Gastrocnemius medialis (tissue), 4 donors: ENCODE results near the gene TIGAR. TPM values are rescaled to one million over a fixed set of nuclear protein-coding genes. Genes with fewer than 3 reads are reported as not detected.

Source experiments
- ATAC-seq, 2 donors: fragments of 150-250 bp; one replicate each; pipeline ENCODE4 v1.9.1; 2016
- DNase-seq, 2 donors: peaks; one replicate each; pipeline ENCODE4 v3.0.0-alpha.2; 2019
- H3K27ac ChIP-seq, 4 donors: fragments of 200-600 bp; sonication (generic); 1 replicate in 1 of 4; 2 replicates in 3 of 4; pipeline ENCODE4 v1.5.1; 2016 to 2018; ENCODE audit warnings: mild to moderate bottlenecking in 2 of 4, moderate library complexity in 1 of 4
- H3K27me3 ChIP-seq, 3 donors: fragments of 200-600 bp; sonication (generic) in 2 of 3; 1 replicate in 1 of 3; 2 replicates in 2 of 3; pipeline versions ENCODE4 v1.5.1 to v1.6.0; 2016 to 2019; ENCODE audit warnings: mild to moderate bottlenecking in 1 of 3, moderate library complexity in 1 of 3
- H3K36me3 ChIP-seq, 2 donors: fragments of 200-600 bp; sonication (generic) in 1 of 2; one replicate each; pipeline ENCODE4 v1.5.1; 2017 to 2018
- H3K4me1 ChIP-seq, 2 donors: fragments of 200-600 bp; sonication (generic) in 1 of 2; one replicate each; pipeline ENCODE4 v1.5.1; 2016 to 2017; ENCODE audit warnings: mild to moderate bottlenecking in 2 of 2
- H3K4me3 ChIP-seq, 4 donors: fragments of 200-600 bp; sonication (generic) in 3 of 4; 1 replicate in 1 of 4; 2 replicates in 3 of 4; pipeline ENCODE4 v1.5.1; 2016 to 2019; ENCODE audit warnings: mild to moderate bottlenecking in 2 of 4
- H3K9me3 ChIP-seq, 3 donors: fragments of 200-600 bp; sonication (generic) in 2 of 3; 1 replicate in 1 of 3; 2 replicates in 2 of 3; pipeline ENCODE4 v1.5.1; 2016 to 2019
- CTCF ChIP-seq, 5 experiments: fragments of 450-650 bp in 3 of 5; fragments of 200-600 bp in 2 of 5; sonication (generic) in 2 of 5; IDR thresholded peaks in 4 of 5; conservative IDR thresholded peaks in 1 of 5; 1 replicate in 4 of 5; 2 replicates in 1 of 5; pipeline ENCODE4 v1.5.1; 2016 to 2019; ENCODE audit warnings: antibody characterized with exemption in 5 of 5, mild to moderate bottlenecking in 3 of 5, moderate library complexity in 3 of 5
- POLR2A ChIP-seq, 2 donors: fragments of 450-650 bp; IDR thresholded peaks; one replicate each; pipeline ENCODE4 v1.6.1; 2017; ENCODE audit warnings: antibody characterized with exemption in 2 of 2, mild to moderate bottlenecking in 2 of 2, moderate library complexity in 2 of 2
- in situ Hi-C, 4 donors: fragments of 200-750 bp; cut with MboI; loops; one replicate each; pipeline versions ENCODE4 v1.15.0 to v1.8.0; 2017; ENCODE audit warnings: low sequenced_read_pairs in 4 of 4
- intact Hi-C: fragments of 100-400 bp; cut with DNase I; formaldehyde crosslinking; loops from one replicate; pipeline ENCODE4 v1.15.1; 2023; ENCODE audit warnings: low total_unique reads
- total RNA-seq, 4 donors: library from RNA; depleted of rRNA; stranded (reverse); fragments of >200 nt; gene quantifications; one replicate each; pipeline versions ENCODE4 v1.1.0 to v1.2.3, GENCODE V29; 2016

TIGAR gene
- total RNA-seq = 1 to 10 TPM; 4.4 to 8.3 (median 6.7) TPM

GRCh38 chr12:4320853-4321701 is at the start of gene TIGAR:
Gene TIGAR, plus strand, starts transcription at chr12:4321213. Its CDS starts 59 bp downstream, at chr12:4321272.
- Histone ChIP-seq H3K9me3 (no peaks in the 10 kb centered on the region), H3K4me1 (peaks cover 13 to 19% of the 10 kb centered on the region in 2 donors), H3K36me3 (no peaks in the 10 kb centered on the region), H3K4me3 (peak within 1 kb of the TSS; percentile 84 to 94 (median 92)), H3K27me3 (no peaks in the 10 kb centered on the region), H3K27ac (peak within 1 kb of the TSS; percentile 88 to 95 (median 92))
- in situ Hi-C loops = loop anchor here in 2 of 4 donors (25.0 kb wide), 1 partner anchor 216 kb away; the partner anchor contains the start of gene RAD51AP1 (in 2 of the 2)
- intact Hi-C loops = loop anchor here (1.0 to 10.0 kb wide), 5 partner anchors 111 to 449 kb away; partner anchors contain the start of genes AKAP3, NDUFA9, PARP11 and RAD51AP1
- no peak for TF ChIP-seq CTCF (IDR thresholded peaks at IDR 0.05 in 4 of 5, conservative IDR thresholded peaks at IDR 0.05 in 1 of 5)
- TF ChIP-seq POLR2A (IDR thresholded peaks at IDR 0.05) = peak; percentile 91
- DNase-seq (peak; percentile 87 to 91), ATAC-seq (peak; percentile 92 to 96)

GRCh38 chr12:4271717-4272423 is 49.1 kb upstream of the TIGAR start:
- DNase-seq (peak; percentile 55), ATAC-seq (peak; percentile 26 to 40)
- intact Hi-C loops (loop anchor here (10.0 kb wide), 1 partner anchor 277 kb away; no protein-coding TSS in a partner anchor), in situ Hi-C loops (loop anchor here in 3 of 4 donors (10.0 kb wide), 3 partner anchors 157 to 377 kb away; no protein-coding TSS in a partner anchor)
- H3K36me3 ChIP-seq = no peaks in the 10 kb centered on the region
- peaks cover 91 to 97% (median 96%) of the 10 kb centered on the region in 3 donors for H3K27me3 ChIP-seq
- H3K27ac ChIP-seq = peak overlapping the region; percentile 19 to 62 (median 50)
- peak overlapping the region; percentile 57 to 70 (median 62) for H3K4me3 ChIP-seq
- TF ChIP-seq CTCF (IDR thresholded peaks at IDR 0.05 in 4 of 5, conservative IDR thresholded peaks at IDR 0.05 in 1 of 5) (no peak), POLR2A (IDR thresholded peaks at IDR 0.05) (peak; percentile 30 to 45)
- H3K4me1 ChIP-seq = peaks cover 32 to 48% of the 10 kb centered on the region in 2 donors
- H3K9me3 ChIP-seq = no peaks in the 10 kb centered on the region

GRCh38 chr12:4272424-4273272 is 48.4 kb upstream of the TIGAR start:
- in situ Hi-C loops = loop anchor here in 3 of 4 donors (10.0 kb wide), 3 partner anchors 158 to 378 kb away; no protein-coding TSS in a partner anchor

More at GRCh38 chr12:4272424-4273272, 48.4 kb upstream of the TIGAR start:
- TF ChIP-seq CTCF (IDR thresholded peaks at IDR 0.05 in 4 of 5, conservative IDR thresholded peaks at IDR 0.05 in 1 of 5) (no peak), POLR2A (IDR thresholded peaks at IDR 0.05) (no peak)
- Histone ChIP-seq H3K36me3 (no peaks in the 10 kb centered on the region), H3K9me3 (no peaks in the 10 kb centered on the region), H3K4me3 (peak overlapping the region; percentile 57 to 70 (median 62)), H3K4me1 (peaks cover 32 to 51% of the 10 kb centered on the region in 2 donors), H3K27me3 (peaks cover 83 to 89% (median 88%) of the 10 kb centered on the region in 3 donors), H3K27ac (peak overlapping the region; percentile 19 to 56 (median 50))
- DNase-seq (no peak), ATAC-seq (no peak)
- intact Hi-C loops = loop anchor here (10.0 kb wide), 1 partner anchor 278 kb away; no protein-coding TSS in a partner anchor
